K562 (cell line): ENCODE data around the gene L3HYPDH. TPM values are rescaled to one million over a fixed set of nuclear protein-coding genes. Genes with fewer than 3 reads are reported as not detected.

Source experiments
- ATAC-seq: fragments of 200-7000 bp; cut with Tn5 transposase; 3 replicates; pipeline ENCODE4 v1.9.1; 2020; ENCODE audit warnings: moderate library complexity
- BruUV-seq: library from RNA; stranded (reverse); fragments of 400-500 nt; replicated peaks from 2 replicates; lab custom pipeline; 2021; lab: Mats Ljungman, UMichigan
- CTCF ChIA-PET: fragments of 300-600 bp; formaldehyde crosslinking; extraction: SDS; loops from one replicate; lab custom pipeline; 2021; ENCODE audit warnings: low intra/inter-chr PET ratio; lab: Yijun Ruan, JAX
- POLR2A ChIA-PET: fragments of 300-600, 350-650 bp; sonication (Branson Sonifier 250); formaldehyde crosslinking; extraction: SDS; loops from one replicate; lab custom pipeline; 2021; ENCODE audit warnings: antibody characterized with exemption, inconsistent platforms; lab: Yijun Ruan, JAX
- DNase-seq, 4 experiments: peaks; one replicate each; pipeline versions ENCODE4 v3.0.0 to v3.0.0-alpha.2; 2011 to 2018; ENCODE audit warnings: low spot score in 3 of 4, mixed read lengths in 3 of 4; ENCODE audit errors: extremely low read depth in 1 of 4
- FAIRE-seq: peaks from 2 replicates; lab custom pipeline; 2011; peaks lifted over from hg19 to GRCh38; lab: Jason Lieb, UNC
- H2AFZ ChIP-seq: 2 replicates; pipeline ENCODE4 v1.6.0; 2011; ENCODE audit warnings: low read depth, low read length, control low read depth, inconsistent platforms
- H3K27ac ChIP-seq: fragments of 200-600 bp; 3 replicates; pipeline ENCODE4 v1.8.0; 2011; ENCODE audit warnings: low read depth, mild to moderate bottlenecking, control low read depth, inconsistent platforms, low read length, moderate library complexity, mixed read lengths; ENCODE audit errors: extremely low read depth
- H3K27me3 ChIP-seq, 2 experiments: fragments of 300-600 bp in 1 of 2; 2 replicates in 1 of 2; 3 replicates in 1 of 2; pipeline versions ENCODE4 v1.6.0 to v1.8.0; 2011; ENCODE audit warnings: inconsistent platforms in 2 of 2, low read length in 2 of 2, mild to moderate bottlenecking in 1 of 2, mixed read lengths in 1 of 2, moderate library complexity in 1 of 2; ENCODE audit not compliant: control insufficient read depth in 2 of 2, insufficient read depth in 2 of 2
- H3K36me3 ChIP-seq: fragments of 300-600 bp; 3 replicates; pipeline ENCODE4 v1.8.0; 2011; ENCODE audit warnings: mild to moderate bottlenecking, low read length, inconsistent platforms; ENCODE audit not compliant: control insufficient read depth, insufficient read depth
- H3K4me1 ChIP-seq, 2 experiments: fragments of 200-600 bp in 1 of 2; replicated peaks in 1 of 2; 2 replicates in 1 of 2; 3 replicates in 1 of 2; pipeline versions ENCODE4 v1.5.1 to v1.8.0; 2011; ENCODE audit warnings: inconsistent platforms in 2 of 2, low read length in 2 of 2, mild to moderate bottlenecking in 1 of 2, mixed read lengths in 1 of 2, moderate library complexity in 1 of 2; ENCODE audit not compliant: control insufficient read depth in 2 of 2, insufficient read depth in 2 of 2
- H3K4me2 ChIP-seq: 2 replicates; pipeline ENCODE4 v1.6.1; 2011; ENCODE audit warnings: low read length, control low read depth, inconsistent platforms, mixed read lengths; ENCODE audit not compliant: insufficient read depth
- H3K4me3 ChIP-seq: fragments of 200-600 bp; sonication (generic), shearing (Covaris generic); 2 replicates; pipeline ENCODE4 v1.5.1; 2016; ENCODE audit warnings: control low read depth, inconsistent platforms
- H3K79me2 ChIP-seq: fragments of 200-600 bp; 3 replicates; pipeline ENCODE4 v1.8.0; 2011; ENCODE audit warnings: low read length, inconsistent platforms; ENCODE audit not compliant: control insufficient read depth, insufficient read depth
- H3K9ac ChIP-seq, 2 experiments: 2 replicates each; pipeline versions ENCODE4 v1.6.0 to v1.6.1; 2011; ENCODE audit warnings: low read depth in 2 of 2, low read length in 2 of 2, control low read depth in 1 of 2, inconsistent platforms in 1 of 2, mild to moderate bottlenecking in 1 of 2, mixed read lengths in 1 of 2; ENCODE audit not compliant: insufficient read depth in 1 of 2
- H3K9me1 ChIP-seq: one replicate; pipeline ENCODE4 v1.6.0; 2011; ENCODE audit warnings: inconsistent platforms, mild to moderate bottlenecking, low read length, moderate library complexity; ENCODE audit not compliant: control insufficient read depth, insufficient read depth
- H3K9me3 ChIP-seq: replicated peaks from 2 replicates; pipeline ENCODE4 v1.5.1; 2011; ENCODE audit warnings: low read depth, low read length, inconsistent platforms; ENCODE audit not compliant: control insufficient read depth, insufficient read depth
- H4K20me1 ChIP-seq: replicated peaks from 2 replicates; pipeline ENCODE4 v1.6.1; 2011; ENCODE audit warnings: low read length, inconsistent platforms, mixed read lengths; ENCODE audit not compliant: control insufficient read depth, insufficient read depth
- HNRNPK ChIP-seq: fragments of 200-400 bp; formaldehyde crosslinking; IDR thresholded peaks from one replicate; pipeline ENCODE4 v1.6.1; 2018; ENCODE audit warnings: mild to moderate bottlenecking, low read depth, low read length; ENCODE audit not compliant: poor library complexity, severe bottlenecking
- SPI1 ChIP-seq: IDR thresholded peaks from 2 replicates; pipeline ENCODE4 v1.6.1; 2011; ENCODE audit warnings: low read depth, low read length, control low read depth, borderline replicate concordance
- STAT5A ChIP-seq: IDR thresholded peaks from 2 replicates; pipeline ENCODE4 v1.6.1; 2012; ENCODE audit warnings: low read length, inconsistent platforms, borderline replicate concordance
- in situ Hi-C: fragments of 300-500 bp; cut with MboI; formaldehyde crosslinking; loops from 4 replicates; pipeline ENCODE4 v1.15.0; 2018; ENCODE audit warnings: inconsistent platforms, mixed read lengths
- intact Hi-C: fragments of 100-400 bp; cut with micrococcal nuclease; formaldehyde crosslinking; loops from 2 replicates; pipeline ENCODE4 v1.14.2; 2022
- polyA plus RNA-seq, 8 experiments: library from polyadenylated mRNA; depleted of rRNA in 4 of 8; stranded (reverse) in 5 of 8; unstranded in 3 of 8; fragments of >200 nt; fragmentation: Nextera tagmentation in 2 of 8; fragmentation: Illumina TruSeq in 1 of 8; extraction: Ambion mirVana in 2 of 8; extraction: Trizol in 1 of 8; gene quantifications; 2 replicates each; pipeline versions ENCODE4 v1.2.1 to v1.2.3, GENCODE V29; 2011 to 2014; ENCODE audit warnings: inconsistent platforms in 1 of 8, missing spikeins in 1 of 8
- total RNA-seq, 7 experiments: library from RNA; depleted of rRNA in 6 of 7; stranded (reverse); fragments of >200 nt in 6 of 7; fragmentation: Illumina TruSeq in 2 of 7; extraction: Trizol in 2 of 7; gene quantifications; 2 replicates each; pipeline versions ENCODE4 v1.2.1 to v1.2.3, GENCODE V29; 2011 to 2021; ENCODE audit warnings: low replicate concordance in 1 of 7
- TF ChIP-seq, protein P1 (sequence below), 2 experiments: fragments of 450-650 bp; IDR thresholded peaks; 2 replicates each; pipeline ENCODE4 v1.6.1; 2018; ENCODE audit warnings: mild to moderate bottlenecking in 2 of 2, low read depth in 1 of 2; ENCODE audit not compliant: partially characterized antibody in 2 of 2

The L3HYPDH gene
- total and polyA plus RNA-seq, 9 of the 15 experiments (the other 6 are each of a cell fraction or from before 2014, with no cell fraction given) = 12.8 to 36.5 (median 19.3) TPM

DNA sequence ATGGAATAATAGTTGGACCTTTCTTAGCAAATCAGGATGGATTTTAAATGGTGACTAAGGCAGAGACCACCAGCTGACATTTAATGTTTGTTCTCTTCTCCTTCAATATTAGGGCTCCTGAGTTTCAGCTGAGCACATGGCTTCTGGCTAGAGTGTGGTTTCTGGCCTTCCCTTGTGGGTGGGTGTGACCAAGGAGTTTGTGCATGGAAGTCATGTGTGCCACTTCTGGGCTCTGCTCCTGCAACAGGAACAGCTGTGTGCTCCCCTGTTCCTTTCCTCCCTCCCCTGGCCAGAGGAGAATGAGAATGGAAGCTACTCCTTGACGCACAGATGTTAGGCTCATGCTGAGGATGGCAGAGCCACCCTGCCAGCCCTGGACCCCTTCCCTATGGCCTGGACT lies 48.2 kb upstream of the L3HYPDH start (continued):
- TF ChIP-seq, protein P1, sequence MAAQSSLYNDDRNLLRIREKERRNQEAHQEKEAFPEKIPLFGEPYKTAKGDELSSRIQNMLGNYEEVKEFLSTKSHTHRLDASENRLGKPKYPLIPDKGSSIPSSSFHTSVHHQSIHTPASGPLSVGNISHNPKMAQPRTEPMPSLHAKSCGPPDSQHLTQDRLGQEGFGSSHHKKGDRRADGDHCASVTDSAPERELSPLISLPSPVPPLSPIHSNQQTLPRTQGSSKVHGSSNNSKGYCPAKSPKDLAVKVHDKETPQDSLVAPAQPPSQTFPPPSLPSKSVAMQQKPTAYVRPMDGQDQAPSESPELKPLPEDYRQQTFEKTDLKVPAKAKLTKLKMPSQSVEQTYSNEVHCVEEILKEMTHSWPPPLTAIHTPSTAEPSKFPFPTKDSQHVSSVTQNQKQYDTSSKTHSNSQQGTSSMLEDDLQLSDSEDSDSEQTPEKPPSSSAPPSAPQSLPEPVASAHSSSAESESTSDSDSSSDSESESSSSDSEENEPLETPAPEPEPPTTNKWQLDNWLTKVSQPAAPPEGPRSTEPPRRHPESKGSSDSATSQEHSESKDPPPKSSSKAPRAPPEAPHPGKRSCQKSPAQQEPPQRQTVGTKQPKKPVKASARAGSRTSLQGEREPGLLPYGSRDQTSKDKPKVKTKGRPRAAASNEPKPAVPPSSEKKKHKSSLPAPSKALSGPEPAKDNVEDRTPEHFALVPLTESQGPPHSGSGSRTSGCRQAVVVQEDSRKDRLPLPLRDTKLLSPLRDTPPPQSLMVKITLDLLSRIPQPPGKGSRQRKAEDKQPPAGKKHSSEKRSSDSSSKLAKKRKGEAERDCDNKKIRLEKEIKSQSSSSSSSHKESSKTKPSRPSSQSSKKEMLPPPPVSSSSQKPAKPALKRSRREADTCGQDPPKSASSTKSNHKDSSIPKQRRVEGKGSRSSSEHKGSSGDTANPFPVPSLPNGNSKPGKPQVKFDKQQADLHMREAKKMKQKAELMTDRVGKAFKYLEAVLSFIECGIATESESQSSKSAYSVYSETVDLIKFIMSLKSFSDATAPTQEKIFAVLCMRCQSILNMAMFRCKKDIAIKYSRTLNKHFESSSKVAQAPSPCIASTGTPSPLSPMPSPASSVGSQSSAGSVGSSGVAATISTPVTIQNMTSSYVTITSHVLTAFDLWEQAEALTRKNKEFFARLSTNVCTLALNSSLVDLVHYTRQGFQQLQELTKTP (IDR thresholded peaks at IDR 0.05; ENCODE audit: low read depth in 1 of 2, partially characterized antibody in 2 of 2) = no peak
- TF ChIP-seq SPI1 = no peak

DNA sequence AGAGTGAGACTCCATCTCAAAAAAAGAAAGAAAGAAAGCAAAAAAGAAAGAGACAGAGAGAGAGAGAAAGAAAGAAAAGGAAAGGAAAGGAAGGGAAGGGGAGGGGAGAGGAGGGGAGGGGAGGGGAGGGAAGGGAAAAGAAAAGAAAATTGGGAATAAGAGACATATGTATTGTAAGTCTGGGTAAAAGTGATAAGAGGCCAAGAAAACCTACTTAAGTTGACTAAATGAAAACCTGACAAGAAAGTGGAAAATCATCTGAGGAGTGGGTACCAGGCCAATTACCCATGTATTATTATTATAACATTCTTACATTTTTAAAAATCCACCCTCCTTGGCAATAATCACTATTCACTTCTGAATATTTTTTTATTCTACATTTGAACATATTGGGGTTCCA lies 46.1 kb upstream of the L3HYPDH start:
- ATAC-seq (no peak), DNase-seq (no peak), FAIRE-seq (no peak)
- Histone ChIP-seq H2AFZ (no peak overlapping the region), H3K4me3 (no peak overlapping the region), H3K9ac (no peak overlapping the region), H3K36me3 (no peaks in the 10 kb centered on the region), H3K4me1 (no peaks in the 10 kb centered on the region), H3K27me3 (no peaks in the 10 kb centered on the region), H3K9me3 (no peaks in the 10 kb centered on the region), H3K79me2 (no peaks in the 10 kb centered on the region), H3K4me2 (no peak overlapping the region), H3K9me1 (no peaks in the 10 kb centered on the region)
- intact Hi-C loops (no loop called here), in situ Hi-C loops (no loop called here)
- CTCF ChIA-PET = no interaction called here
- no TSS peak for BruUV-seq
- POLR2A ChIA-PET = no interaction called here
- TF ChIP-seq STAT5A = no peak
- TF ChIP-seq HNRNPK = peak; percentile 54
- TF ChIP-seq, all 486 proteins: peak for 1
- Histone ChIP-seq H3K27ac (no peak overlapping the region), H4K20me1 (no peaks in the 10 kb centered on the region)
